ENCODE measurements around the gene MAN1A2.

The MAN1A2 gene

DNA sequence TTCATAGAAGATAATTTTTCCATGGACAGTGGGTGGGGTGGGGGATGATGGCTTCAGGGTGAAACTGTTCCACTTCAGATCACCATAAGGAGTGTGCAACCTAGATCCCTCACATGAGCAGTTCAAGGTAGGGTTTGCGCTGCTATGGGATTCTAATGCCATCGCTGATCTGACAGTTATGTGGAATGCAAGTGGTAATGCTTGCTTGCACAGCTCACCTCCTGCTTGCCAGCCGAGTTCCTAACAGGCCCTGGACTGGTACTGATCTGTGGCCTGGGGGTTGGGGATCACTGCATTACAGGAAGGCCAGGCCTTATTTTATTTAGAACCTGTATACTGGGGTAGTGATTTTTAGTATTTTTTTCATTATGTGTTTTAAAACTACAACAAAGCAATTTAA, 22.0 kb downstream of the MAN1A2 start:
- in situ Hi-C loops (cut with MboI; ENCODE audit: low pct_unique_long_range_greater_than_20kb, low sequenced_read_pairs, unreplicated experiment), result no loop called here
- TF ChIP-seq, protein P1, sequence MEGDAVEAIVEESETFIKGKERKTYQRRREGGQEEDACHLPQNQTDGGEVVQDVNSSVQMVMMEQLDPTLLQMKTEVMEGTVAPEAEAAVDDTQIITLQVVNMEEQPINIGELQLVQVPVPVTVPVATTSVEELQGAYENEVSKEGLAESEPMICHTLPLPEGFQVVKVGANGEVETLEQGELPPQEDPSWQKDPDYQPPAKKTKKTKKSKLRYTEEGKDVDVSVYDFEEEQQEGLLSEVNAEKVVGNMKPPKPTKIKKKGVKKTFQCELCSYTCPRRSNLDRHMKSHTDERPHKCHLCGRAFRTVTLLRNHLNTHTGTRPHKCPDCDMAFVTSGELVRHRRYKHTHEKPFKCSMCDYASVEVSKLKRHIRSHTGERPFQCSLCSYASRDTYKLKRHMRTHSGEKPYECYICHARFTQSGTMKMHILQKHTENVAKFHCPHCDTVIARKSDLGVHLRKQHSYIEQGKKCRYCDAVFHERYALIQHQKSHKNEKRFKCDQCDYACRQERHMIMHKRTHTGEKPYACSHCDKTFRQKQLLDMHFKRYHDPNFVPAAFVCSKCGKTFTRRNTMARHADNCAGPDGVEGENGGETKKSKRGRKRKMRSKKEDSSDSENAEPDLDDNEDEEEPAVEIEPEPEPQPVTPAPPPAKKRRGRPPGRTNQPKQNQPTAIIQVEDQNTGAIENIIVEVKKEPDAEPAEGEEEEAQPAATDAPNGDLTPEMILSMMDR (IDR thresholded peaks at IDR 0.05; ENCODE audit: extremely low read depth, insufficient read depth, missing control alignments), result no peak
- no peak for DNase-seq (ENCODE audit: low spot score)

DNA sequence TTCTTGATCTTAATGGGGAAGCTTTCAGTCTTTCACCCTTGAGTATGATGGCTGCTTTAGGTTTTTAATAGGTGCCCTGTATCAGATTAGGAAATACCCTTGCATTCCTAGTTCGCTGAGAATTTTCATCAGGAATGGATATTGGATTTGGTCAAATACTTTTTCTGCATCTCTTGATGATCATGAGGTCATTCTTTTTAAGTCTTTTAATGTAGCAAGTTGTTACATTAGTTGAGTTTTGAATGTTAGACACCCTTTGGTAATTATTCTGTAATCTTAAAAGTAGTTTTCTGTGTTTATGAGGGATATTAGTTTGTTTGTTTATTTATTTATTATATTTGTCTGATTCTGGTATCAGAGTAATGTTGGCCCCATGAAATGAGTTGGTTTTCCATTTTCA, 22.5 kb downstream of the MAN1A2 start:
- TF ChIP-seq, protein P1 (IDR thresholded peaks at IDR 0.05; ENCODE audit: extremely low read depth, insufficient read depth, missing control alignments), result no peak
- in situ Hi-C loops (cut with MboI; ENCODE audit: low pct_unique_long_range_greater_than_20kb, low sequenced_read_pairs, unreplicated experiment), result no loop called here
- DNase-seq (ENCODE audit: low spot score), result no peak

DNA sequence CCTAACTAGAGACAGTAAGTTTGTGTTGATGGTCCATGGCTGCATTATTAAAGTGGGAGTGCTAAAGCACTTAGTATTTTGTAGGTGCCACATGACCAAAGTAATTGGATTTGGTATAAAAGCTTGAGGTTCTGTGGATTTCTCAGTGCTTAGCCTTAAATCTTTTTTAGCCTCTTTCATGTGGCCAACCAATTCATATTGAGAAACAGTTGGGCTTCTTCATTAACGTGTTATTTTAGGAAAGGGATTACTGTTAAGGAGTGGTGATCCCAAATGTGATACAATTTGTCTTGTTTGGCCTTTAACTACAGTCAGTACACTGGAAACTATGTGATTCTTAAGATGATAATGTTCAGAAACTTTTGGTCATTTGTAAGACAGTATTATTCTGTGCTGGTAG, 25.5 kb downstream of the MAN1A2 start:
- in situ Hi-C loops (cut with MboI; ENCODE audit: low pct_unique_long_range_greater_than_20kb, low sequenced_read_pairs, unreplicated experiment), result no loop called here
- TF ChIP-seq, protein P1 (IDR thresholded peaks at IDR 0.05; ENCODE audit: extremely low read depth, insufficient read depth, missing control alignments), result no peak
- no peak for DNase-seq (ENCODE audit: low spot score)

DNA sequence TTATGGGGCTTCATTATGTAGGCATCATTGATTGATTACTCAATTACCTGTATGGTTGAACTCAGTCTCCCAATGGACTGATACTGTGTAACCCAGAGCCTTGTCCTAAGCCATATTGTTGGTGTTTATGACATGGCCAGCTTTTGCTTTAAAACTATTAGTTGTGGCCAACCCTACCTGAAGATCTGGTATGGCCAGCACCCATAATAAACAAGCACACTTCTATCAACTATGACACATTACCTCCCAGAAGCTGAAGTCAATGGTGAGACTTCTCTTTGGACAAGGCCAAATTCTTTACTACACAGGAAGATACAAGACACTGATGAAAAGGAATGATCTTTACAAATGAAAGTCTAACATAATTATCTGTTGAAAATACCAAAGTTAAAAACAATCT, 28.8 kb downstream of the MAN1A2 start:
- TF ChIP-seq, protein P1 (IDR thresholded peaks at IDR 0.05; ENCODE audit: extremely low read depth, insufficient read depth, missing control alignments), result no peak
- in situ Hi-C loops (cut with MboI; ENCODE audit: low pct_unique_long_range_greater_than_20kb, low sequenced_read_pairs, unreplicated experiment), result no loop called here
- no peak for DNase-seq (ENCODE audit: low spot score)

DNA sequence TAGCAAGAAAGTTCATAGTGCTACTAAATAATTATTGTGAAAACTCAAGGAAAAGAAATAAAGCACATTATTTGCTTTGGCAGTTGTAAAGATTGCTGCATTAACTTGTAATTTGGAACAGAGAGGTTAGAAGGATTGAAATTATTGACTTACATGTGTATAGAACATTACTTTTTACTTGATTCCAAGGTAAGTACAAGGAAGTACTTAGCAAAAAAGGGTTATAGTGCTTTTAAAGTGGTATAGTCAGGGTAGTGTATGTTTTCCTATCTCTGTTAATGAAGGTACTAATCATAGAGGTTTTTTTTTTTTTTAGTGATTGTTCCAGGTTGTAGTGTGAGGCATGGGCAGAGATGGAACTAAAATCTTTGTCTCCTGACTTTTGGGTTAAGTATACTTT, 29.4 kb downstream of the MAN1A2 start:
- DNase-seq (ENCODE audit: low spot score), result no peak
- TF ChIP-seq, protein P1 (IDR thresholded peaks at IDR 0.05; ENCODE audit: extremely low read depth, insufficient read depth, missing control alignments), result no peak
- in situ Hi-C loops (cut with MboI; ENCODE audit: low pct_unique_long_range_greater_than_20kb, low sequenced_read_pairs, unreplicated experiment), result no loop called here

DNA sequence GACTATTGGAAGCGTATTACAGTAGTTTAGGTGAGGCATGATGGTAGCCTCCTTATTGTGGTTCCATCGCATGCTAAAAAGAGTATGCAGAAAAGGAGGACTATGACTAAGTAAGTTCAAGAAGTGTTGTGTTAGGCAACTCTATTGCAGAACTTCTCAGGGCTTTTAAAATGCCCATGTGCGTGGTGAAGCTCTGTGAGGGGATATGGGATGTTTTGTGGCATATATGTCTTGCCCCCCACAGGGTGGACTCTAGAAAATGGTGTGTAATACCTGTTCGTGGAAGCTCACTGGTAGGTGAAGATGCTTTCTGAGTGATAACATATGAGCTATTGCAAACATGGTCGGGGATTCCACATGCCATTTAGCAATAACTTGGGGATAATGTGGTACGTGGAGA, 31.7 kb downstream of the MAN1A2 start:
- TF ChIP-seq, protein P1 (IDR thresholded peaks at IDR 0.05; ENCODE audit: extremely low read depth, insufficient read depth, missing control alignments), result no peak
- DNase-seq (ENCODE audit: low spot score), result no peak
- in situ Hi-C loops (cut with MboI; ENCODE audit: low pct_unique_long_range_greater_than_20kb, low sequenced_read_pairs, unreplicated experiment), result no loop called here

DNA sequence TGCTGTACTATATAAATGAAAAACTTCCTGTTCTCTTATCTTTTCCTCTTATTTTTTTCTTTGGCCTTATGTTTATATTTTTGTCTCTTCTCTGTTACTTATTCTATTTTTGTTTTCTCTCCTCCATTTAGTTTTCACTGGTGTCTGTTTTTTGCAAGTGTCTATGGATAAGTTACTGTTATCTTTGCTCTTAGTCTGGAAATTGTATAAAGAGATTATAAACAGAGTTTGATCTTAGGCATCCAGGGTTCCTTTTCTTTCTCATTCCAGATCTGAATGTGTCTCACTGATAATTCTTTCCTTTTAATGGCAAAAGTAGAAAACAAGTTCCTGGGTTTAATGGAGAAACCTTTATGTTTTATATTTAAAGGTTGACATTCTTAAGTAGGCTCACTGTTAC, 34.5 kb downstream of the MAN1A2 start:
- in situ Hi-C loops (cut with MboI; ENCODE audit: low pct_unique_long_range_greater_than_20kb, low sequenced_read_pairs, unreplicated experiment), result no loop called here

More for the DNA sequence above, 34.5 kb downstream of the MAN1A2 start:
- TF ChIP-seq, protein P1 (IDR thresholded peaks at IDR 0.05; ENCODE audit: extremely low read depth, insufficient read depth, missing control alignments), result no peak
- no peak for DNase-seq (ENCODE audit: low spot score)
